Activated T-helper 2 cell treated with anti-CD3 and anti-CD28 coated beads, Interferon-gamma antibody, Interleukin-2, Interleukin-4, amounts not matched to agents 10 μg/mL and 5 μg/mL and 100 μg/mL, durations not matched to agents 14 hours and 24 hours and 36 hours (primary cell): ENCODE data around the gene TTYH3. TPM values are rescaled to one million over a fixed set of nuclear protein-coding genes. Genes with fewer than 3 reads are reported as not detected.

Experiments
- DNase-seq: peaks from one replicate; pipeline ENCODE4 v3.0.0; 2021; ENCODE audit warnings: low spot score
- H3K27ac Mint-ChIP-seq: one replicate; pipeline ENCODE4 v1.8.0; 2021; ENCODE audit warnings: mixed read lengths
- H3K27me3 Mint-ChIP-seq: one replicate; pipeline ENCODE4 v1.8.0; 2021; ENCODE audit warnings: low read depth, mixed read lengths
- H3K36me3 Mint-ChIP-seq: one replicate; pipeline ENCODE4 v1.8.0; 2021; ENCODE audit warnings: low read depth, mixed read lengths
- H3K4me1 Mint-ChIP-seq: one replicate; pipeline ENCODE4 v1.8.0; 2021; ENCODE audit warnings: low read depth, mixed read lengths
- H3K4me3 Mint-ChIP-seq: one replicate; pipeline ENCODE4 v1.8.0; 2021; ENCODE audit warnings: low read depth, mild to moderate bottlenecking, moderate library complexity, mixed read lengths
- H3K9me3 Mint-ChIP-seq: one replicate; pipeline ENCODE4 v1.8.0; 2021; ENCODE audit warnings: mixed read lengths
- intact Hi-C: fragments of 100-400 bp; cut with micrococcal nuclease; formaldehyde crosslinking; loops from one replicate; pipeline ENCODE4 v1.15.1; 2023
- total RNA-seq: library from RNA; stranded (reverse); gene quantifications from 2 replicates; pipeline ENCODE4 v1.2.3, GENCODE V29; 2022

The TTYH3 gene
- total RNA-seq, 1 donor from 2014 or later = 48.7 TPM

DNA sequence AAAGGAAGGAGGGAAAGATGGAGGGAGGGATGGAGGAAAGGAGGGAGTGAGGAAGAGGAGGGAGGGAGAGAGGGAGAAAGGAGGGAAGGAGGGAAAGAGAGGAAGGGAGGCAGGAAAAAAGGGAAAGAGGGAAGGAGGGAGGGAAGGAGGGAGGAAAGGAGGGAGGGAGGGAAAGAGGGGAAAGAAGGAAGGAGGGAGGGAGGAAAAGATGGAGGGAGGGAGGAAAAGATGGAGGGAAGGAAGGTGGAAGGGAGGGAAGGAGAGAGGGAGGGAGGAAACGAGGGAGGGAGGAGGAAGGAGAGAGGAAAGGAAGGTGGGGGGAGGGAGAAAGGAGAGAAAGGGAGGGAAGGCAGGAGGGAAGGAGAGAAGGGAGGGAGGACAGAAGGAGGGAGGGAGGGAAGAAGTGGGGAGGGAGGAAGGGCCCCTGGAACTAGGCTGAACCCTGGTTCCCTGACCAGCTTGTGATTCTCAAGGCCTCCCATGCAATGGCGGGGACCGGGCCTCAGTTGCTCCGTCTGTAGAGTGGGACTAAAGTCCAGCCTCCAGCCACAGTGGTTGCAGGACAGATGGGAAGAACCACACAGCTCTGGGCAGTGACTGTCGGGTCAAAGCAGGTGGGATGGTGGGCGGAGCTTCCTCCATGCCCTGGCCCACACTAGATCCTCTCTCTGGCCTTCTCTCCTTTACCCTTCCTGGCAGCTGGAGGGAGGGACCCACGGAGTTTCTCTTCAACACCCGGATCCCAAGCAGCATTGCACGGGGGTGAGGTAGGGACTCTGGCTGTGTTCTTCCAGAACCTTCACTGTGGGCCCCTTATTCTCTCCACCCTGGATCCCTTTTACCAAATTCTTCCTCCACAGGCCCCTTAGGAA is 4.3 kb upstream of the TTYH3 start:
- Mint-ChIP-seq H3K4me1 (peaks cover 3% of the 10 kb centered on the region), H3K27ac (no peak overlapping the region), H3K27me3 (no peaks in the 10 kb centered on the region), H3K4me3 (no peak overlapping the region), H3K36me3 (no peaks in the 10 kb centered on the region), H3K9me3 (no peaks in the 10 kb centered on the region)
- DNase-seq = no peak
- intact Hi-C loops = no loop called here

DNA sequence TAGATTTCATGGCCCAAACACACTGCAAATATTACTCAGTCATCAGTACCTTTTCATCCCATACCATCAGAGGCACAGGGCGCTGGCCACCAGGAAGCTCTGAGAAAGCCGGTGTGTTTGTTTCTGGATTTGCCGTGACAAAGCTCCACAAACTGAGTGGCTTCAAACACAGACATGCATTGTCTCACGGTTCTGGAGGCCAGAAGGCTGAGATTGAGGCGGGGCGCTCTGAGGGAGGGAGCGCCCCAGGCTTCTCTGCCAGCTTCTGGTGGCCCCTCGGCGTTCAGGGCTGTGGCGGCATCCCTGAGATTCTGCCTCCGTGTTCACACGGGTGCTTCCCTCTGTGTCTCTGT is 3.7 kb upstream of the TTYH3 start:
- H3K27ac Mint-ChIP-seq = no peak overlapping the region

DNA sequence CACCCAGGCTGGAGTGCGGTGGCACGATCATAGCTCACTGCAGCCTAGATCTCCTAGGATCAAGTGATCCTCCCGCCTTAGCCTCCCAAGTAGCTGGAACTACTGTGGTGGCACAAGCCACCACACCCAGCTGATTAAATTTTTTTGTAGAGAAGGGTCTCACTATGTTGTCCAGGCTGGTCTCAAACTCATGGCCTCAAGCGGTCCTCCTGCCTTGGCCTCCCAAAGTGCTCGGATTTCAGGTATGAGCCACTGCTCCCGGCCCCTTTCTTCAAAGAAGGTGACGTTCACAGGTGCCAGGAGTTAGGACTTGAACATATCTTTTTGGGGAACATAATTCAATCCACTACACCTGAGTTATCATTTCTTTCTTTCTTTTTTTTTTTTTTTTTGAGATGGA is 2.9 kb upstream of the TTYH3 start:
- Mint-ChIP-seq H3K4me3 (no peak overlapping the region), H3K27ac (no peak overlapping the region), H3K9me3 (no peaks in the 10 kb centered on the region), H3K27me3 (no peaks in the 10 kb centered on the region), H3K4me1 (peaks cover 7% of the 10 kb centered on the region), H3K36me3 (no peaks in the 10 kb centered on the region)
- DNase-seq = no peak
- intact Hi-C loops = no loop called here

More for the DNA sequence above, 3.7 kb upstream of the TTYH3 start:
- intact Hi-C loops = no loop called here
- Mint-ChIP-seq H3K9me3 (no peaks in the 10 kb centered on the region), H3K4me1 (peaks cover 4% of the 10 kb centered on the region), H3K27me3 (no peaks in the 10 kb centered on the region), H3K4me3 (no peak overlapping the region), H3K36me3 (no peaks in the 10 kb centered on the region)
- no peak for DNase-seq

- no peak for DNase-seq
- Mint-ChIP-seq H3K4me3 (no peak overlapping the region), H3K27me3 (no peaks in the 10 kb centered on the region), H3K27ac (no peak overlapping the region), H3K9me3 (no peaks in the 10 kb centered on the region), H3K36me3 (no peaks in the 10 kb centered on the region), H3K4me1 (peaks cover 11% of the 10 kb centered on the region)
- intact Hi-C loops = loop anchor here (2.0 to 5.0 kb wide), 2 partner anchors 73 to 99 kb away; partner anchors contain the start of genes BRAT1 and IQCE
Observed at GRCh38 chr7:2629746-2630681, 1.8 kb upstream of the TTYH3 start.

DNA sequence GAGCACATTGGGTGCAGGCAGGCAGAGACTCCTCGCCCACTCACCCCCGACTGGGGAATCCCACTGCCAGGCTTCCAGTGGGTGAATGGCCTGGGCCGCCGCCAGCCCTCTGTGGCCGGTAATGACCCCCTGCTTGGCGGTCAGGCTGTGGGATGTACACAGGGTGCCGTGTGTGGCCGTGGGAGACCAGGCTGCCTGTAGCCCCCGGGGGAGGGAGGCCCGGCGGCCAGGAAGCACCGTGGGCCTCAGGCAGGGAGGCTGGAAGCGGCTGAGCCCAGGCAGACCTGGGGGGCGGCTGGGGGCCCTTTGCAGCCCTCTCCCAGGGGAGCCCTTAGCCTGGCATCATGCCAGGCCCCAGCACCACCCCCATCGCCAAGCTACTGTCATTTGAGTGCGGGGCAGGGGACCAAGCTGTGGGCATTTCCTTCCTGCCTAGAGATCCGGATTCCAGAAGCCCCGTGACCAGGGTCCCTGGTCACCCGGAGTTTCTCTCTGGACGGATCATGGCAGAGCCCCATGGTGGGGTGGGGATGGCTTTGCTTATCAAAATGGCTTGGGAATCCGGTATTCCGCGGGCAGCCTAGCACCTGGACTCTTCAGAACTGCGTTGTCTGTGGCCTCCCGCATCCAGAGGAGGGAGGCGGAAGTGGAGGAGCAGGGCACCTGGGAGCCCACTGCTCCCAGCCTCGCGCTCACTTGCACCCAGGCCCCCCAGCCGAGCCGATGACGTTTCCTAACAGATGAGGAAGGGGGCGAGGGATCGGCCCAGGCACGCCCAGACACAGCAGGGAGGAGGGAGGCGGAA is 1.1 kb downstream of the TTYH3 start:
- no peaks in the 10 kb centered on the region for H3K9me3 Mint-ChIP-seq

DNA sequence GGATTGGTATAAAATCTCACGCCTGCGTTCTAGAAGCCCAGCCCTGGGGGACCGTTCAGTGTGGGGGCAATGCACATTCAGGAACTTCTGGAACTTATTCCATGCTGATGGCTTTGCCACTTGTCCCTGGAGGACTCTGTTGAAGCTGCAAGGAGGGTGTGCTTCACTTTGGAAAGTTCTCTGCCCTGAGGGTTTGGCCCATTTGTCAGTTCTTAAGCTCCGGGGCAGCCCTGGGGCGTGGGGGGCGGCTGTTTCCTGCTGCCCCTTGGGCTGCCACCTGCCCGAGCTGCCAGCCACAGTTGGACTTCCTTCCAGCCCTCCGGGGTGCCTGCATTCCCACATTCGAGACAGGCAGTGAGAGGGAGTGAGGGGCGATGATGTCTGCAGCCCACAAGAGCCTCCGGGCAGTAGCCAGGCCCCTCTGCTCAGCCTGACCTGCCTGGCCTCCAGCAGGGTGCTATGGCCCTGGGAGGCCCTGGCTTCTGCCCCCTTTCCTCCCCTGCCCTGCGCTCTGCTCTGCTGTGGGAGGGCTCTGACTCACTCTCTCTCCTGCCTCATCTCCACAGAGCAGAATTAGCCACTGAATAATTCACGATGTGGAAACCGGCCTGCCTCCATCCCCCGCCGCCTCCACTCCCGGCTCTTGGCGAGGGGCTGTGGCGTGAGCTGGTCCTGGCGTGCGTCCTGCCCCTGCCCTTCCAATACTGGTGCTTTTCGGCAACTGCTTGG is 1.9 kb downstream of the TTYH3 start:
- intact Hi-C loops = loop anchor here (5.0 kb wide), 1 partner anchor 76 kb away; the partner anchor contains the start of genes BRAT1 and IQCE
- Mint-ChIP-seq H3K4me3 (peak overlapping the region; percentile 97), H3K9me3 (no peaks in the 10 kb centered on the region), H3K27me3 (no peaks in the 10 kb centered on the region), H3K36me3 (no peaks in the 10 kb centered on the region), H3K27ac (peak overlapping the region; percentile 78), H3K4me1 (peaks cover 13% of the 10 kb centered on the region)
- no peak for DNase-seq

More for the DNA sequence above, 1.1 kb downstream of the TTYH3 start:
- intact Hi-C loops = loop anchor here (5.0 kb wide), 1 partner anchor 76 kb away; the partner anchor contains the start of genes BRAT1 and IQCE
- Mint-ChIP-seq H3K27ac (peak overlapping the region; percentile 93), H3K36me3 (no peaks in the 10 kb centered on the region), H3K4me1 (peaks cover 13% of the 10 kb centered on the region), H3K27me3 (no peaks in the 10 kb centered on the region), H3K4me3 (peak overlapping the region; percentile 97)
- DNase-seq = peak; percentile 37

DNA sequence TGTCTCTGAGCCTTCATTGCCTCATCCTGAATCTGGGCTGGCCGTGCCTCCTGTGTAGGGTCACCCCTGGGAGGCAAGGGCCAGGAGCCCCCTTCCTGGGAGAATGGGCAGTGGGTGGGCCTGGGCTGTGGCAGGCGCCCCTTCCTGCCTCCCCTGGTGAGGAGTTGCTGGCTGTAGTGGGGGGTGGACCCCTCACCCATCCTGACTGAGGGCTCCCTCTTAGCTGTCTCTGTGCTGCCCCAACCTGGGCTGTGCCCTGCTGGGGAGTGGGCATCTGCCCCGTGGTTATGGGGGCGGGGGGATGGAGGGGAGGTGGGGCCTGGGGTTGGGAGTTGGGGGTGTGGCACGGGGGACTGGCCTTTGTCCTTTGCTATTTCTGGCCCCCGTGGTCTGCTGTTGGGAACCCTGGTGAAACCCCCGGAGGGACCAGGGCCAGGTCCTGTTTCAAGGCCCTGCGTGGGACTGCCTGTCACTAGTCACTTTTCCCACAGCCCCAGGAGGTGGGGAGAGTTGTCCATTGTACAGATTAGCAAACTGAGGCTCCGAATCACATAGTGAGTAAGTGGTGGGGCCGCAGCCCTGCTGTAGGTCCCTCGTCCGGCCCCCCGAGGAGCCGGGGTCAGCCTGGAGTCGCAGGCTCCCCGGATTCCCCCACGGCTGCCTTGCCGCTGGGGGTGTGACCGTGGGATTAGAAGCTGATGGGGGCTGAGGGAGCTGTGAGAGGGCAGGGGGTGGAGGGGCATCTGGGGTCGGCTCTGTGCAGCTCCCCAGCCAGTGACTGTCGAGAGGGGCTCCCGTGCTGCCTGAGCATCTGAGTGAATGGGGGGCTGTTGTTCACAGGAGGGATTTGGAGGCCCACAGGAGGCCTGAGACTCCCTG is 2.7 kb downstream of the TTYH3 start:
- DNase-seq = no peak
- Mint-ChIP-seq H3K27me3 (no peaks in the 10 kb centered on the region), H3K27ac (no peak overlapping the region), H3K4me1 (peaks cover 13% of the 10 kb centered on the region), H3K36me3 (no peaks in the 10 kb centered on the region), H3K4me3 (peak overlapping the region; percentile 97), H3K9me3 (no peaks in the 10 kb centered on the region)
- intact Hi-C loops = loop anchor here (5.0 kb wide), 1 partner anchor 77 kb away; the partner anchor contains the start of genes BRAT1 and IQCE

DNA sequence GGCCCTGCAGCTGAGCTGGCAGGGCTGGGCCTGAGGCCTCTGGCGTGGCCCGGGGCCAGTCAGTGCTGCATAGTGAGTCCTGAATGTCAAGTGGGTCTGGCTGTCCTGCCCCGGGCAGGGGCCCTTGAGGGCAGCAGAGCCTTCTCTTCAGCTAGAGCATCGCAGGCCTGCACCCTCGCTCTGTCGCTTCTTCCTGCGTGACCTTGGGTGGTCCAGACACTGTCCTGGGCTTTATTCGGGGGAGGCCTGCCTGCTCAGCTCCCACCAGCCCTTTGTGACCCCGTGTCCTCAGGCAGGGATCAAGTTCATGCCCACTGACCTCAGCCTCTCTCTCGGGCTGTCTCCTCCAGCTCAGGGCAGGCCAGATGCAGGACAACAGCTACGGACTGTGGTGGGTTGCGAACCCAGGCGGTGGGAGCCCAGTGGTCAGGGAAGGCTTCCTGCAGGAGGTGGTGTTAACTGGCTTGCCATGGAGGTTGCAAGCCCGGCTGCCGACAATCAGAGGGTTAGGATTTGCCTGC is 3.4 kb downstream of the TTYH3 start:
- intact Hi-C loops = no loop called here
- Mint-ChIP-seq H3K4me3 (peak overlapping the region; percentile 13), H3K27ac (no peak overlapping the region), H3K27me3 (no peaks in the 10 kb centered on the region), H3K4me1 (peaks cover 13% of the 10 kb centered on the region), H3K36me3 (no peaks in the 10 kb centered on the region), H3K9me3 (no peaks in the 10 kb centered on the region)
- no peak for DNase-seq

- no peaks in the 10 kb centered on the region for H3K27me3 Mint-ChIP-seq
- no peaks in the 10 kb centered on the region for H3K9me3 Mint-ChIP-seq
- intact Hi-C loops = no loop called here
- H3K27ac Mint-ChIP-seq = no peak overlapping the region
- no peak overlapping the region for H3K4me3 Mint-ChIP-seq
- H3K4me1 Mint-ChIP-seq = peaks cover 12% of the 10 kb centered on the region
- no peaks in the 10 kb centered on the region for H3K36me3 Mint-ChIP-seq
- no peak for DNase-seq
Observed at GRCh38 chr7:2635810-2636701, 4.3 kb downstream of the TTYH3 start.

- Mint-ChIP-seq H3K9me3 (no peaks in the 10 kb centered on the region), H3K27ac (no peak overlapping the region), H3K27me3 (no peaks in the 10 kb centered on the region), H3K4me1 (peaks cover 10% of the 10 kb centered on the region), H3K4me3 (no peak overlapping the region), H3K36me3 (no peaks in the 10 kb centered on the region)
- intact Hi-C loops = no loop called here
- no peak for DNase-seq
Observed at GRCh38 chr7:2637066-2637471, 5.3 kb downstream of the TTYH3 start.
